ENCODE data around the gene SLC25A11. TPM values are rescaled to one million over a fixed set of nuclear protein-coding genes. Genes with fewer than 3 reads are reported as not detected.

The SLC25A11 gene
- total and polyA plus RNA-seq, 2 donors (not counting 1 experiment from before 2014, with no cell fraction given) = 32.3 to 44.4 TPM

DNA sequence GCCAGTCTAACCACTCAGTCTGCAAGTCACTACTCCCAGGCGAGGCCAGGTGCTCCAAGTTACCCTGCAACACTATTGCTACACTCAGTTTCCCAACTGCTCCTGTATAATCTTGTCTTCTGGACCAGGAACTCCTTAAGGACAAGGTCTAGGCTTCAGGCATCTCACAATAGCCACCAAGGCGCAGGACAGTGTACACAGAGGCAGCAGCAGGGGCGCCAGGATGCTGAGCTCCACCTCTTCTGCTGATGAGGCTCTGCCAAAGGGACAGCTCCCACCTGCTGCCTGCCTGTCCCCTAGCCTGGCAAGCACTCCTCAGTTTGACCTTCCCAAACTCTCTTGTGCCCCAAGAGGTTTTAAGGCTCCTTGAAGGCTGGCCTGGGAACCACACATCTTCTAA is 3.4 kb downstream of the SLC25A11 start:
- Histone ChIP-seq H2AFZ (ENCODE audit: insufficient read depth, low read depth, low read length, poor library complexity, severe bottlenecking) (no peak overlapping the region), H3K9ac (ENCODE audit: low read length) (no peak overlapping the region), H3K27me3 (replicated peaks in 1 of 4; ENCODE audit: control extremely low read depth in 1 of 4, control insufficient read depth in 3 of 4, insufficient read depth in 4 of 4, low read length in 3 of 4) (peaks cover 0 to 16% (median 3%) of the 10 kb centered on the region in 4 experiments), H4K20me1 (ENCODE audit: control insufficient read depth, insufficient read depth, low read length, poor library complexity, severe bottlenecking) (no peaks in the 10 kb centered on the region), H3K9me3 (ENCODE audit: control extremely low read depth in 1 of 3, control insufficient read depth in 2 of 3, insufficient read depth in 1 of 3, low read length in 2 of 3) (no peaks in the 10 kb centered on the region), H3K4me3 (ENCODE audit: control extremely low read depth in 1 of 5, extremely low read depth in 1 of 5, insufficient read depth in 1 of 5, low read depth in 2 of 5, low read length in 4 of 5) (no peak overlapping the region), H3K4me1 (ENCODE audit: control insufficient read depth in 2 of 2, insufficient read depth in 2 of 2, low read length in 2 of 2) (peaks cover 26 to 38% of the 10 kb centered on the region in 2 donors), H3K36me3 (replicated peaks in 1 of 2; ENCODE audit: control extremely low read depth in 1 of 2, control insufficient read depth in 1 of 2, extremely low read depth in 1 of 2, insufficient read depth in 2 of 2, low read length in 1 of 2) (peaks cover 0 to 19% of the 10 kb centered on the region in 2 experiments), H3K79me2 (ENCODE audit: control insufficient read depth, insufficient read depth, low read length) (peaks cover 19% of the 10 kb centered on the region), H3K4me2 (replicated peaks; ENCODE audit: low read depth, low read length, poor library complexity, severe bottlenecking) (no peak overlapping the region), H3K27ac (ENCODE audit: low read length in 2 of 2) (no peak overlapping the region)
- CTCF ChIA-PET = no interaction called here
- POLR2A ChIA-PET = interaction anchor here (0.5 kb wide), 1 partner anchor 81 kb away, joined by 3 read pairs; no protein-coding TSS in a partner anchor
- WGBS (ENCODE audit: insufficient coverage) = 100% methylated on average over 3 of the region's 3 CpGs
- H3K9me3 Mint-ChIP-seq (ENCODE audit: insufficient read depth) = no peaks in the 10 kb centered on the region
- no peak overlapping the region for H3K27ac Mint-ChIP-seq
- no peak for ATAC-seq (ENCODE audit: low read depth)
- intact Hi-C loops (cut with micrococcal nuclease) = no loop called here
- TF ChIP-seq, protein P1, sequence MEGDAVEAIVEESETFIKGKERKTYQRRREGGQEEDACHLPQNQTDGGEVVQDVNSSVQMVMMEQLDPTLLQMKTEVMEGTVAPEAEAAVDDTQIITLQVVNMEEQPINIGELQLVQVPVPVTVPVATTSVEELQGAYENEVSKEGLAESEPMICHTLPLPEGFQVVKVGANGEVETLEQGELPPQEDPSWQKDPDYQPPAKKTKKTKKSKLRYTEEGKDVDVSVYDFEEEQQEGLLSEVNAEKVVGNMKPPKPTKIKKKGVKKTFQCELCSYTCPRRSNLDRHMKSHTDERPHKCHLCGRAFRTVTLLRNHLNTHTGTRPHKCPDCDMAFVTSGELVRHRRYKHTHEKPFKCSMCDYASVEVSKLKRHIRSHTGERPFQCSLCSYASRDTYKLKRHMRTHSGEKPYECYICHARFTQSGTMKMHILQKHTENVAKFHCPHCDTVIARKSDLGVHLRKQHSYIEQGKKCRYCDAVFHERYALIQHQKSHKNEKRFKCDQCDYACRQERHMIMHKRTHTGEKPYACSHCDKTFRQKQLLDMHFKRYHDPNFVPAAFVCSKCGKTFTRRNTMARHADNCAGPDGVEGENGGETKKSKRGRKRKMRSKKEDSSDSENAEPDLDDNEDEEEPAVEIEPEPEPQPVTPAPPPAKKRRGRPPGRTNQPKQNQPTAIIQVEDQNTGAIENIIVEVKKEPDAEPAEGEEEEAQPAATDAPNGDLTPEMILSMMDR (IDR thresholded peaks at IDR 0.05) = no peak
- no peak for TF ChIP-seq EZH2 (IDR thresholded peaks at IDR 0.05; ENCODE audit: borderline replicate concordance, insufficient read depth, low read depth, low read length, poor library complexity, severe bottlenecking)
- H3K27me3 Mint-ChIP-seq = peaks cover 15% of the 10 kb centered on the region
- H3K4me3 Mint-ChIP-seq = no peak overlapping the region
- peaks cover 45% of the 10 kb centered on the region for H3K4me1 Mint-ChIP-seq
- DNase-seq = no peak

DNA sequence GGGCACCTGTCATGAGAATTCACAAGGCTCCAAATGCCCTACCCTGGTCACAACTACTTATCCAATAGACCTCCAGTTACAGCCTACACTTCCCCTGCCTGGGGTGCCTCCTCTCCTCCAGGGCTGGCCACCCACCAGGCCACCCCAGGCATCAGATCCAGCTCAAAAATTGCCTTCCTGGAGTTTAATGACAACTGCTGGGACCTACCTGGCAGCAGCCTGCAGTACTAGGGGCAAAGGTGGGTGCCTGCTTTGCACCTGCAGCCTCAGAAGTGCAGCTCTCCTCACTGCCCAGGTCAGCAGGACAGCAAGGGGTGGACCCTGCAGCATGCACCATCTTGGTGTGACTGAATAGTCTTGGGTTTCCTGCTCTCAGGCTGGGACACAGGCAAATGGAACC is 4.2 kb downstream of the SLC25A11 start:
- H3K27ac Mint-ChIP-seq = no peak overlapping the region
- H3K4me3 ChIP-seq (ENCODE audit: control extremely low read depth in 1 of 5, extremely low read depth in 1 of 5, insufficient read depth in 1 of 5, low read depth in 2 of 5, low read length in 4 of 5) = no peak overlapping the region
- peaks cover 0 to 19% of the 10 kb centered on the region in 2 experiments for H3K36me3 ChIP-seq (replicated peaks in 1 of 2; ENCODE audit: control extremely low read depth in 1 of 2, control insufficient read depth in 1 of 2, extremely low read depth in 1 of 2, insufficient read depth in 2 of 2, low read length in 1 of 2)
- H3K4me2 ChIP-seq (replicated peaks; ENCODE audit: low read depth, low read length, poor library complexity, severe bottlenecking) = no peak overlapping the region
- CTCF ChIA-PET = no interaction called here
- no peak overlapping the region for H3K4me3 Mint-ChIP-seq
- H3K9me3 ChIP-seq (ENCODE audit: control extremely low read depth in 1 of 3, control insufficient read depth in 2 of 3, insufficient read depth in 1 of 3, low read length in 2 of 3) = no peaks in the 10 kb centered on the region
- H3K9me3 Mint-ChIP-seq (ENCODE audit: insufficient read depth) = no peaks in the 10 kb centered on the region
- TF ChIP-seq EZH2 (IDR thresholded peaks at IDR 0.05; ENCODE audit: borderline replicate concordance, insufficient read depth, low read depth, low read length, poor library complexity, severe bottlenecking) = no peak
- TF ChIP-seq, protein P1 (IDR thresholded peaks at IDR 0.05) = no peak
- H3K27me3 ChIP-seq (replicated peaks in 1 of 4; ENCODE audit: control extremely low read depth in 1 of 4, control insufficient read depth in 3 of 4, insufficient read depth in 4 of 4, low read length in 3 of 4) = peaks cover 0 to 16% (median 3%) of the 10 kb centered on the region in 4 experiments
- H2AFZ ChIP-seq (ENCODE audit: insufficient read depth, low read depth, low read length, poor library complexity, severe bottlenecking) = no peak overlapping the region
- no peaks in the 10 kb centered on the region for H4K20me1 ChIP-seq (ENCODE audit: control insufficient read depth, insufficient read depth, low read length, poor library complexity, severe bottlenecking)
- DNase-seq (no peak), ATAC-seq (ENCODE audit: low read depth) (no peak)
- POLR2A ChIA-PET = no interaction called here
- peaks cover 15% of the 10 kb centered on the region for H3K27me3 Mint-ChIP-seq
- peaks cover 11% of the 10 kb centered on the region for H3K79me2 ChIP-seq (ENCODE audit: control insufficient read depth, insufficient read depth, low read length)
- peaks cover 20 to 32% of the 10 kb centered on the region in 2 donors for H3K4me1 ChIP-seq (ENCODE audit: control insufficient read depth in 2 of 2, insufficient read depth in 2 of 2, low read length in 2 of 2)
- H3K27ac ChIP-seq (ENCODE audit: low read length in 2 of 2) = no peak overlapping the region
- intact Hi-C loops (cut with micrococcal nuclease) = no loop called here
- peaks cover 44% of the 10 kb centered on the region for H3K4me1 Mint-ChIP-seq
- no peak overlapping the region for H3K9ac ChIP-seq (ENCODE audit: low read length)

Data from B cell (primary cell).